Osteoblast (primary cell): Measurements from ENCODE around the gene AGMO. TPM values are rescaled to one million over a fixed set of nuclear protein-coding genes. Genes with fewer than 3 reads are reported as not detected.
A peak's percentile ranks its signal among the peaks of the same experiment; 100 is the strongest.

Experiments used
- DNase-seq: peaks from one replicate; pipeline ENCODE4 v3.0.0; 2011; ENCODE audit warnings: low spot score, mixed read lengths; ENCODE audit not compliant: insufficient read length; ENCODE audit errors: missing footprints
- H2AFZ ChIP-seq: 2 replicates; pipeline ENCODE4 v1.6.0; 2011; ENCODE audit warnings: mild to moderate bottlenecking, low read length
- H3K27ac ChIP-seq: 2 replicates; pipeline ENCODE4 v1.5.1; 2011; ENCODE audit warnings: mild to moderate bottlenecking, low read depth, low read length, moderate library complexity
- H3K27me3 ChIP-seq: 2 replicates; pipeline ENCODE4 v1.6.0; 2012; ENCODE audit warnings: mild to moderate bottlenecking, control low read depth, inconsistent platforms, low read length, moderate library complexity; ENCODE audit not compliant: insufficient read depth
- H3K36me3 ChIP-seq: 2 replicates; pipeline ENCODE4 v1.5.1; 2011; ENCODE audit warnings: mild to moderate bottlenecking, low read length, control low read depth, moderate library complexity; ENCODE audit not compliant: insufficient read depth
- H3K4me1 ChIP-seq: 2 replicates; pipeline ENCODE4 v1.5.1; 2011; ENCODE audit warnings: mild to moderate bottlenecking, low read length, control low read depth, moderate library complexity; ENCODE audit not compliant: insufficient read depth
- H3K4me2 ChIP-seq: 2 replicates; pipeline ENCODE4 v1.6.0; 2011; ENCODE audit warnings: mild to moderate bottlenecking, low read length; ENCODE audit not compliant: insufficient read depth
- H3K4me3 ChIP-seq: fragments of 200-600 bp; sonication (generic); 3 replicates; pipeline ENCODE4 v1.5.1; 2012; ENCODE audit warnings: mild to moderate bottlenecking, low read length, inconsistent platforms; ENCODE audit not compliant: insufficient read depth
- H3K79me2 ChIP-seq: 2 replicates; pipeline ENCODE4 v1.6.0; 2012; ENCODE audit warnings: mild to moderate bottlenecking, low read length, control low read depth, inconsistent platforms; ENCODE audit not compliant: insufficient read depth
- H3K9me3 ChIP-seq: 2 replicates; pipeline ENCODE4 v1.5.1; 2011; ENCODE audit warnings: low read depth, low read length, control low read depth
- H4K20me1 ChIP-seq: 2 replicates; pipeline ENCODE4 v1.6.0; 2012; ENCODE audit warnings: mild to moderate bottlenecking, low read length, control low read depth; ENCODE audit not compliant: insufficient read depth
- total RNA-seq: library from RNA; depleted of rRNA; stranded (reverse); fragments of >200 nt; gene quantifications from 2 replicates; pipeline ENCODE4 v1.2.3, GENCODE V29; 2012
- TF ChIP-seq, protein P1 (sequence below): IDR thresholded peaks from 2 replicates; pipeline ENCODE4 v1.5.1; 2011; ENCODE audit warnings: mild to moderate bottlenecking, low read depth, low read length, moderate library complexity; ENCODE audit errors: extremely low read depth

AGMO gene
- total RNA-seq, 1 donor = under 0.01 TPM

DNA sequence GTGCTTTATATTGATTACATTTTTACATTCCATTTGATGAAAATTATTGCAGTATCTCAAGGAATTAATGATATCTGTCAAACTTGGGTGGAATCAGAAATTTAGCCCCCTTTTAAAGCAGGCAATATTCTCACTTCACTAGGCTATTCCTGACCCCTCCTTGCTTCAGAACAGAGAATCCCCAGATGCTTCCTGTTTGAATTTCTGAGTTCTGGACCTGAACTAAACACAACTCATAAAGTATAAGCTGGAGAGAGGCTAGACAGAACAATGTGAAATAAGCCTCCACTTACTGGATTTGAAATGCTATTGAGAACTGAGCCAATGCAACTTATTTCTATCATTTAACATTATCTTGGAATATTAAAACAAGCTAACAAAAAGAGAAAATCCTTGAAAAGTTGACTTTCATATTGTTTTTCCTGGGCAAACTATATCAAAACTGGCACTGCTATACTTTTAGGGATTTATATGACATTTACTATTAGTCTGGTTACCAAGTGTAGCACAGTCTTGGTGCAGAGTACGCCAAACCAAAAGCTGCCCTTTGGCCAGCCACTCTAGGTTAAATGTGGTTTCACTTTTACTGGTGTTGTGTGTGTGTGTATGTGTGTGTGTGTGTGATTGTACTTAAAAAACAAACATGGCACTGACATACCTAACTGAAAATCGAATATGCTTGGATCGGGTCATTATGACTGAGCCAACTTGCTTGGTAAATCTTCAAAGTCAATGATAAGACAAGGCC, 19.0 kb upstream of the AGMO start:
- no peak overlapping the region for H3K27ac ChIP-seq
- H4K20me1 ChIP-seq = no peaks in the 10 kb centered on the region
- TF ChIP-seq, protein P1, sequence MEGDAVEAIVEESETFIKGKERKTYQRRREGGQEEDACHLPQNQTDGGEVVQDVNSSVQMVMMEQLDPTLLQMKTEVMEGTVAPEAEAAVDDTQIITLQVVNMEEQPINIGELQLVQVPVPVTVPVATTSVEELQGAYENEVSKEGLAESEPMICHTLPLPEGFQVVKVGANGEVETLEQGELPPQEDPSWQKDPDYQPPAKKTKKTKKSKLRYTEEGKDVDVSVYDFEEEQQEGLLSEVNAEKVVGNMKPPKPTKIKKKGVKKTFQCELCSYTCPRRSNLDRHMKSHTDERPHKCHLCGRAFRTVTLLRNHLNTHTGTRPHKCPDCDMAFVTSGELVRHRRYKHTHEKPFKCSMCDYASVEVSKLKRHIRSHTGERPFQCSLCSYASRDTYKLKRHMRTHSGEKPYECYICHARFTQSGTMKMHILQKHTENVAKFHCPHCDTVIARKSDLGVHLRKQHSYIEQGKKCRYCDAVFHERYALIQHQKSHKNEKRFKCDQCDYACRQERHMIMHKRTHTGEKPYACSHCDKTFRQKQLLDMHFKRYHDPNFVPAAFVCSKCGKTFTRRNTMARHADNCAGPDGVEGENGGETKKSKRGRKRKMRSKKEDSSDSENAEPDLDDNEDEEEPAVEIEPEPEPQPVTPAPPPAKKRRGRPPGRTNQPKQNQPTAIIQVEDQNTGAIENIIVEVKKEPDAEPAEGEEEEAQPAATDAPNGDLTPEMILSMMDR = no peak
- H3K4me3 ChIP-seq = no peak overlapping the region
- H2AFZ ChIP-seq = no peak overlapping the region
- no peaks in the 10 kb centered on the region for H3K79me2 ChIP-seq
- H3K36me3 ChIP-seq = no peaks in the 10 kb centered on the region
- no peaks in the 10 kb centered on the region for H3K4me1 ChIP-seq
- no peak for DNase-seq
- peaks cover 2% of the 10 kb centered on the region for H3K9me3 ChIP-seq
- no peak overlapping the region for H3K4me2 ChIP-seq
- no peaks in the 10 kb centered on the region for H3K27me3 ChIP-seq

GRCh38 chr7:15577600-15577999, 15.8 kb upstream of the AGMO start:
- Histone ChIP-seq H3K4me2 (no peak overlapping the region), H3K36me3 (no peaks in the 10 kb centered on the region), H3K79me2 (no peaks in the 10 kb centered on the region), H3K27me3 (no peaks in the 10 kb centered on the region), H2AFZ (no peak overlapping the region), H3K9me3 (no peaks in the 10 kb centered on the region), H3K27ac (no peak overlapping the region), H3K4me1 (no peaks in the 10 kb centered on the region), H4K20me1 (no peaks in the 10 kb centered on the region), H3K4me3 (no peak overlapping the region)
- DNase-seq = no peak
- TF ChIP-seq, protein P1 = no peak

GRCh38 chr7:15571301-15571878, 9.6 kb upstream of the AGMO start:
- H3K4me3 ChIP-seq = no peak overlapping the region
- peak overlapping the region; percentile 41 for H3K4me2 ChIP-seq
- H3K36me3 ChIP-seq = no peaks in the 10 kb centered on the region
- no peaks in the 10 kb centered on the region for H3K27me3 ChIP-seq
- H3K4me1 ChIP-seq = peaks cover 7% of the 10 kb centered on the region
- no peak overlapping the region for H2AFZ ChIP-seq
- H3K27ac ChIP-seq = no peak overlapping the region
- TF ChIP-seq, protein P1 = no peak
- H3K9me3 ChIP-seq = no peaks in the 10 kb centered on the region
- H4K20me1 ChIP-seq = no peaks in the 10 kb centered on the region
- no peak for DNase-seq
- H3K79me2 ChIP-seq = no peaks in the 10 kb centered on the region

GRCh38 chr7:15567652-15568051, 5.8 kb upstream of the AGMO start:
- no peak overlapping the region for H2AFZ ChIP-seq
- TF ChIP-seq, protein P1 = no peak

More at GRCh38 chr7:15567652-15568051, 5.8 kb upstream of the AGMO start:
- DNase-seq = no peak
- no peaks in the 10 kb centered on the region for H3K27me3 ChIP-seq
- no peak overlapping the region for H3K4me2 ChIP-seq
- H3K9me3 ChIP-seq = no peaks in the 10 kb centered on the region
- peaks cover 7% of the 10 kb centered on the region for H3K4me1 ChIP-seq
- no peak overlapping the region for H3K27ac ChIP-seq
- no peaks in the 10 kb centered on the region for H3K79me2 ChIP-seq
- H3K36me3 ChIP-seq = no peaks in the 10 kb centered on the region
- no peaks in the 10 kb centered on the region for H4K20me1 ChIP-seq
- no peak overlapping the region for H3K4me3 ChIP-seq
